Liver (tissue), 3 donors: ENCODE results near the gene SORBS2.

Experiments used
- CTCF ChIP-seq: fragments of 150-350 bp; IDR thresholded peaks from 2 replicates; pipeline ENCODE4 v1.5.1; 2017; ENCODE audit warnings: improper control_type of control experiment, low read depth, low read length; ENCODE audit not compliant: missing input control
- GABPA ChIP-seq, 2 donors: IDR thresholded peaks in 1 of 2; conservative IDR thresholded peaks in 1 of 2; 2 replicates each; pipeline ENCODE4 v1.6.1; 2016; ENCODE audit warnings: antibody characterized with exemption in 2 of 2, mild to moderate bottlenecking in 1 of 2, moderate library complexity in 1 of 2
- NR2F2 ChIP-seq: IDR thresholded peaks from 2 replicates; pipeline ENCODE4 v1.6.1; 2016; ENCODE audit warnings: antibody characterized with exemption
- RAD21 ChIP-seq, 2 donors: IDR thresholded peaks; 2 replicates each; pipeline ENCODE4 v1.6.1; 2016; ENCODE audit warnings: antibody characterized with exemption in 2 of 2, mild to moderate bottlenecking in 2 of 2
- REST ChIP-seq: IDR thresholded peaks from 2 replicates; pipeline ENCODE4 v1.6.1; 2016; ENCODE audit warnings: antibody characterized with exemption, mild to moderate bottlenecking
- RXRA ChIP-seq, 2 donors: IDR thresholded peaks; 2 replicates each; pipeline ENCODE4 v1.6.1; 2017 to 2018; ENCODE audit warnings: antibody characterized with exemption in 2 of 2, mild to moderate bottlenecking in 1 of 2
- TAF1 ChIP-seq: conservative IDR thresholded peaks from 2 replicates; pipeline ENCODE4 v1.6.1; 2016; ENCODE audit warnings: antibody characterized with exemption, mild to moderate bottlenecking
- TF ChIP-seq, protein P1 (sequence below): IDR thresholded peaks from 2 replicates; pipeline ENCODE4 v1.6.1; 2016; ENCODE audit warnings: antibody characterized with exemption
- TF ChIP-seq, protein P2 (sequence below): IDR thresholded peaks from 2 replicates; pipeline ENCODE4 v1.6.1; 2016; ENCODE audit warnings: antibody characterized with exemption
- donor health status: healthy.
- donor health status: healthy.

DNA sequence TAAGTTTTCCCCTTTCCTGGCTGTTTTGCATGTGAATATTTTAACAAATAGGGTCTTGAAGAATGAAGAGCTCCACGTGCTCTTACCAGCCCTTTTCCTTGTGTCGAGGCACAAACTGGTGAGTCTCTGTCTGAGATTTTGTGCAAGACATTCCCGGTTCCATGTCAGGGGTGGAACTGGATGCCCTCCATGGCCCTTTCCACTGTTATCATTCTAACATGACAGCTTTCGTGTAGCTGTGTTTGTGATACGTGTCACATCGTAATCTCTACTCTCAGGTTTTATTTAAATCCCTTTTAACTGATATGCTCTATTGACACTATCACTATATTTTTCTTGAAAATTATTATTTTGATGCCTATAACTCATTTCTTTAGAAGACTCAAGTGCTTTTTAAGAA is 130.4 kb downstream of the SORBS2 start:
- TF ChIP-seq CTCF, result no peak
- no peak for TF ChIP-seq TAF1
- TF ChIP-seq RXRA (IDR thresholded peaks at IDR 0.05), result no peak
- TF ChIP-seq REST, result no peak
- TF ChIP-seq NR2F2, result no peak
- TF ChIP-seq RAD21 (IDR thresholded peaks at IDR 0.05), result no peak
- TF ChIP-seq, protein P1, sequence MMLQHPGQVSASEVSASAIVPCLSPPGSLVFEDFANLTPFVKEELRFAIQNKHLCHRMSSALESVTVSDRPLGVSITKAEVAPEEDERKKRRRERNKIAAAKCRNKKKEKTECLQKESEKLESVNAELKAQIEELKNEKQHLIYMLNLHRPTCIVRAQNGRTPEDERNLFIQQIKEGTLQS, result no peak
- TF ChIP-seq, protein P2, sequence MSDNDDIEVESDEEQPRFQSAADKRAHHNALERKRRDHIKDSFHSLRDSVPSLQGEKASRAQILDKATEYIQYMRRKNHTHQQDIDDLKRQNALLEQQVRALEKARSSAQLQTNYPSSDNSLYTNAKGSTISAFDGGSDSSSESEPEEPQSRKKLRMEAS, result no peak
- TF ChIP-seq GABPA (IDR thresholded peaks at IDR 0.05 in 1 of 2, conservative IDR thresholded peaks at IDR 0.05 in 1 of 2), result no peak
